HG03135 (cell line): Measurements from ENCODE around the gene WNT9A.

Source experiments
- ATAC-seq: cut with Tn5 transposase; IDR thresholded peaks from one replicate; pipeline ENCODE4 v1.9.1; 2021; ENCODE audit warnings: mild to moderate bottlenecking, moderate library complexity; ENCODE audit not compliant: unreplicated experiment

Gene WNT9A

DNA sequence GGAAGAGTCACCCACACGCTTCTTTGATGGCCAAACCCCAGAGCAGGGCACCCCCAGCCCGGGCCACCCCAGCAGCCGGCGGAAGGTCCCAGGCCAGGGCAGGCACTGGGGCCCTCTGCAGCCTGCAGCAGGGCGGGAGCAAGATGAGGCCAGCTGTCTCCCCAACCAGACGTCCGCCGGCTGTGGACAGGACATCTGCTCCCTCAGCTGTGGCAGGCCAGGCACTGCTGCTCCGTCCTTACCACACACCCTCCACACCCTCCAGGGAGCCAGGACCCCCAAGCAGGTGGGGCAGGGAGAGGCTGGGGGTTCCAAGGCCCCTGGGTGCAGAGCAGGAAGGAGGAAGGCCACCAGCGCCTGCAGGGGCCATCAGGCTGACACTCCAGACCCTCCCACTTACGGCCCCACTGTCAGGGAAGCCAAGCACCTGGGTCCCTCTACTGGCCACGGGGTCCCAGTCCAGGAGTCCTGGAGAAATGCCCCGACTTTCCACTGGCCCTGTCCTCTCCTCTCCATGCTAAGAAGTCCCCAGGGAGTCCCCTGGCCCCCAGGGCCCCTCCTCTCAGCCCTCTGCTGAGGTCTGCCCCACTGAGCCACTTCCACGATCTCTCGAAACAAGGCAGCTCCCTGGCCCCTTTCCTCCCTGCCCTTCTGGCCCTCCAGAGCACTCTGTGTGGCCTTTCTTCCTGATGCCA, 5.6 kb downstream of the WNT9A start:
- no peak for ATAC-seq

DNA sequence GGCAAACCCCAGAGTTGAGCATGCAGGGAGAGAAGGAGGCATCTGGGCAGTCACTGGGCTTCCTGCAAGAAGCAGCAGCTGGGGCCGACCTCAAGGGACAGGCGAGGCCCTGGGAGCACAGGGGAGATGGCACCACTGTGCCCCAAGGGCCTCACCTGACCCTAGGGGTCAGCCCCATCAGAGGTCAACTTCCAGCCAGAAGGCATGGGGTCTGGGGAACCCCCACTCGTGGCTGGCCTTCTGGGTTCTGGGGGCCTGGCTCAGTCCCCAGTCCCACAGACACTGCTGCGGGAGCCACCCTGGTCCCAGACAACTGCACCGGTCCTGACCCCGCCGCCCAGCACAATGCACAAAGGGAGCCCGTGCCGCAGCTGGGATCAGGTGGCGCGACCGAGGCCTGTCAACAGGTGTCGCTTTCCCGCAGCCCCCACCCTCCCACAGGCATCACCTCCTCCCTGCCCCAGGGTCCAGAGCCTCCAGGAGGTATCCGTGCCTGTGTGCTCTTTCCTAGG, 6.2 kb downstream of the WNT9A start:
- no peak for ATAC-seq

DNA sequence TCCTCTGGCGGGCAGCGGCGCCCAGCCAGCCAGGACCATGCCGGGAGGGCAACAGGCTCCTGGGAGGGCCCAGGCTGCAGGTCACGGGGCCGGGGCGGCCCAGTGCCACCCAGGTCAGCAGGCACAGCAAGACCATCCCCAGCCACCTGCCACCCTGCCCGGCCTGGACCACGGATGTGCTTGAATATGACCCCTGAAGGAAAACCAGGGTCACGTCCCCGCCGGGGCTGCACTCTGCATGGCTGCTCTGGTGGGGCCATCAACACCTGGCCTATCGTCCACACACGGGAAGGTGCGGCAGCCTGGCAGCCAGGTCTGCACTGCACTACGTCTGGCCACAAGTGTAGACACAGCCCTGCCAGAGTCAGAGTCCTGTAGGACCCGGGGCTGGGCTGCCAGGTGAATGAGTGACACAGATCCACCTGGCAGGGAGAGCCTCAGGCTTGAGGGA, 6.9 kb downstream of the WNT9A start:
- ATAC-seq: no peak

- ATAC-seq: no peak
Observed at GRCh38 chr1:227939791-227940771, 7.7 kb downstream of the WNT9A start.

DNA sequence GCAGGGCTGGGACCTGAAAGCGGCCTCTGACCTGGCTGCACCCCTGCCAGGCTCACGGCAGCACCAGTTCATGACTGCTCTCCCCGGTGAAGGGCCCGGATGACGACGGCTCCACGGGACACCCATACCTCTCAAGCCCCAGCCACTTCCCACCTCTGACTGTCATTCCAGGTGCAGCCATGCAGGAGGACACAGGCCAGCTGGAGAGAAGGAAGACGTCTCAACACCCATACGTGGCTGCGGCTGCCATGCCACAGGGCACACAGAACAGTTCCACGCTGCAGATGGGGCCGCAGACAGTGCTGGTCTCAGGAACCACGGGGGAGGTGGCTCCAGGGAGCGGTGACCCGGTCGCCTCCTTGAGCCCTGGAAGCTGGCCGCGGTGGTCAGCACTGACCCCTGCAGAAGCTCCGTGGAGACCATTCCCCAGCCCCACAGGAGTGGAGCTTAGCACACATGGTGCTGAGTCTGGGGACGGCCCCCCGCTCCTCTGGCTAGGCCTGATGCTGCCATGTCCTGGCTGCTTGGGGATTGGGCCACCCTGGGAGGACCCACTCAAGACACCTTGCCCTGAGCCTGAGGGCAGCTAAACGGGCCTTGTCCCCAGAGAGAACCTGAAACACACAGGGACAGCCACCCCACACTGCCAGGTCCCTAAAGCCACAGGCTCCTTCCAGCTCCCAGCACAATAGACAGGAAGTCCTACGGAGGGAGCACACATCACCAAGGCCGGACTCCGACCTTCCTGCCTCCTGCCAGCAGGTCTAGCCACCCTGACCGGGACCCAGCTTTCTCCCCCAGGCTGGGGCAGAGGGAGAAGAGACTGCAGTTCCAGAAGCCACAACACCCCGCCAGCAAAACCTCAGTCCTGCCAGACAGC, 8.6 kb downstream of the WNT9A start:
- ATAC-seq: no peak

DNA sequence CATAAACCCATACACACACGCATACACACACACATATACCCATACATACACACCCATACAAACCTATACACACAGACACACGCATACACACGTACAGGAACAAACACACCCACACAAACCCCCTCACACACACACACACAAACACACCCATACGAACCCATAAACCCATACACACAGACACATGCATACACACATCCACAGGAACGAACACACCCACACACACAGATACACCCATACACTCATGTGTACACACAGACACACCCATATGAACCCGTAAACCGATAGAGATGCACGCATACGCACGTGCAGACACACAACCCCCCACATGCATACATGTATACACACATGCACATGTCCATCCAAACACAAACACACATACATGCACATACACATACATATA, 9.5 kb downstream of the WNT9A start:
- ATAC-seq: no peak

GRCh38 chr1:227937838-227938145, 9.9 kb downstream of the WNT9A start:
- no peak for ATAC-seq

GRCh38 chr1:227937031-227937837, 10.5 kb downstream of the WNT9A start:
- ATAC-seq: no peak

- ATAC-seq: no peak
Observed at GRCh38 chr1:227935826-227936225, 11.9 kb downstream of the WNT9A start.

- ATAC-seq: no peak
Observed at GRCh38 chr1:227934476-227935313, 13.0 kb downstream of the WNT9A start.

DNA sequence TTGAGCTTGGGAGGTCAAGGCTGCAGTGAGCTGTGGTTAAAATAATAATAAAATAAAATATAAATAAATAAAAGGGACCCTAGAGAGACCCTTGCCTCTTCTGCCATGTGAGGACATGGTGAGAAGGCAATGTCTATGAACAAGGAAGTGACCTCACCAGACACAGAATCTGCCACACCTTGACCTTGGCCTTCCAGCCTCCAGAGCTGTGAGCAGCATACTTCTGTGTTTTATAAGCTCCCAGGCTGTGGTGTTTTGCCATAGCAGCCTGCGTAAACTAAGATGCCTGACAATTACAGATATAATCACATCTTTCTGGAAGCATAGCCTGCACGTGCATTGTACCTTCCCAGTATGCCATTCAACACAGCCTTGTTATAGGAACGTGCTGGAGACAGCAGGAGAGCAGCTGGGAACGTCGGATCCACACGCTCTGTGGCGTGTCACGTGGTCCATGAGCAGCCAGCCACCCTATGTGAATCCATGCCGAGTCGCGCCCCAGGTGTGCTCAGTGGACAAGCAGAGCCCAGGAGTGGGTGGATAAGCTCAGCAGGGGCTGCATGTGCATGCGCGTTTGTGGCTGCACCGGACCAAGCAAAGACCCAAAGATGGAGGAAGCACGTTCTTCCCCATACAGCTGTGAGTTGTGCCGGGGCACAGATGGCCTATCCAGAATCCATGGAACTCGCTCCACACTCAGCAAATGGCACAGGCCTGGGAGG, 17.8 kb downstream of the WNT9A start:
- ATAC-seq: no peak

GRCh38 chr1:227928811-227929375, 18.8 kb downstream of the WNT9A start:
- no peak for ATAC-seq

GRCh38 chr1:227927971-227928741, 19.6 kb downstream of the WNT9A start:
- no peak for ATAC-seq

GRCh38 chr1:227926896-227927885, 20.5 kb downstream of the WNT9A start:
- ATAC-seq: no peak

GRCh38 chr1:227926216-227926791, 21.4 kb downstream of the WNT9A start:
- ATAC-seq: no peak
